Common myeloid progenitor, CD34-positive (primary cell): ENCODE results near the gene CCDC97.

Experiments used
- CTCF ChIA-PET: fragments of 350-600 bp; sonication (Branson Sonifier 250); formaldehyde crosslinking; loops from one replicate; lab custom pipeline; 2021; ENCODE audit warnings: antibody characterized with exemption; lab: Charles Lee
- POLR2A ChIA-PET: fragments of 350-600 bp; sonication (Branson Sonifier 250); formaldehyde crosslinking; loops from one replicate; lab custom pipeline; 2021; ENCODE audit warnings: antibody characterized with exemption; lab: Charles Lee
- DNase-seq, 3 donors: peaks; one replicate each; pipeline versions ENCODE4 v3.0.0 to v3.0.0-alpha.2; 2013
- H3K27ac ChIP-seq, 2 experiments: 1 replicate in 1 of 2; 2 replicates in 1 of 2; pipeline ENCODE4 v1.7.0; 2013; ENCODE audit warnings: inconsistent platforms in 2 of 2, low read length in 2 of 2, mild to moderate bottlenecking in 2 of 2, low read depth in 1 of 2, moderate library complexity in 1 of 2; ENCODE audit not compliant: severe bottlenecking in 2 of 2, insufficient read depth in 1 of 2, poor library complexity in 1 of 2
- H3K27me3 ChIP-seq, 5 experiments: replicated peaks in 2 of 5; 1 replicate in 3 of 5; 2 replicates in 2 of 5; pipeline versions ENCODE4 v1.6.1 to v1.7.0; 2013; ENCODE audit warnings: low read length in 4 of 5, mild to moderate bottlenecking in 2 of 5, moderate library complexity in 2 of 5, inconsistent platforms in 1 of 5; ENCODE audit not compliant: insufficient read depth in 5 of 5, control insufficient read depth in 4 of 5
- H3K36me3 ChIP-seq, 4 experiments: 1 replicate in 2 of 4; 2 replicates in 2 of 4; pipeline versions ENCODE4 v1.6.1 to v1.7.0; 2013; ENCODE audit warnings: low read length in 3 of 4, control low read depth in 1 of 4, mild to moderate bottlenecking in 1 of 4; ENCODE audit not compliant: control insufficient read depth in 4 of 4, insufficient read depth in 4 of 4
- H3K4me1 ChIP-seq, 4 experiments: 1 replicate in 3 of 4; 2 replicates in 1 of 4; pipeline versions ENCODE4 v1.6.1 to v1.7.1; 2013; ENCODE audit warnings: low read length in 3 of 4, mild to moderate bottlenecking in 3 of 4, control low read depth in 1 of 4, inconsistent platforms in 1 of 4, moderate library complexity in 1 of 4; ENCODE audit not compliant: control insufficient read depth in 4 of 4, insufficient read depth in 4 of 4; ENCODE audit errors: control extremely low read depth in 1 of 4
- H3K4me3 ChIP-seq, 7 experiments: 1 replicate in 4 of 7; 2 replicates in 3 of 7; pipeline versions ENCODE4 v1.5.1 to v1.7.0; 2013; ENCODE audit warnings: mild to moderate bottlenecking in 7 of 7, low read length in 6 of 7, moderate library complexity in 6 of 7, inconsistent platforms in 2 of 7, low read depth in 2 of 7, control low read depth in 1 of 7; ENCODE audit not compliant: insufficient read depth in 4 of 7, control insufficient read depth in 1 of 7; ENCODE audit errors: extremely low read depth in 1 of 7
- H3K9me3 ChIP-seq, 5 experiments: 1 replicate in 4 of 5; 2 replicates in 1 of 5; pipeline versions ENCODE4 v1.6.1 to v1.7.1; 2013; ENCODE audit warnings: low read length in 4 of 5, mild to moderate bottlenecking in 2 of 5, inconsistent platforms in 1 of 5, low read depth in 1 of 5, moderate library complexity in 1 of 5; ENCODE audit not compliant: control insufficient read depth in 4 of 5, insufficient read depth in 2 of 5; ENCODE audit errors: control extremely low read depth in 1 of 5
- WGBS: methylation state at CpG from one replicate; pipeline ENCODE4 v1.1.5; 2013; ENCODE audit not compliant: insufficient coverage; 5-methylcytosine and 5-hydroxymethylcytosine counted together

CCDC97 gene

GRCh38 chr19:41265395-41266153 lies 44.4 kb upstream of the CCDC97 start:
- H3K9me3 ChIP-seq, result no peaks in the 10 kb centered on the region
- WGBS, result 55% methylated on average over 17 of the region's 17 CpGs
- CTCF ChIA-PET, result interaction anchor here (0.9 to 2.7 kb wide), 5 partner anchors 12 to 61 kb away, joined by 3 to 10 read pairs (median 5); no protein-coding TSS in a partner anchor

DNA sequence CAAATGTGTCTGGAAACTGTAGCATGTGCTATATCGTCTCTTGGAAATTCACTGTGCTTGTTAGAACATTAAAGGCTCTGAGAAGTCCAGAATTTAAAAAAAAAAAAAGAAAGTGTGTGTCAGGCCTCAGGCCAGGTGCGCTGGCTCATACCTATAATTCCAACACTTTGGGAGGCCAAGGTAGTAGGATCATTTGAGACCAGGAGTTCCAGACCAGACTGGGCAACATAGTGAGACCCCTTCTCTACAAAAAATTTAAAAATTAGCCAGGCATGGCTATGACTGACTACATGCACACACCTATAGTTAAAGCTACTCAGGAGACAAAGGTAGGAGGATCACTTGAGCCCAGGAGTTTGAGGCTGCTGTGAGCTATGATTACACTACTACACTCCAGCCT lies 40.9 kb upstream of the CCDC97 start:
- DNase-seq, result no peak
- WGBS, result 100% methylated on average over 2 of the region's 2 CpGs
- H3K9me3 ChIP-seq, result no peaks in the 10 kb centered on the region
- peaks cover 38 to 69% (median 58%) of the 10 kb centered on the region in 4 experiments for H3K36me3 ChIP-seq
- no peak overlapping the region for H3K27ac ChIP-seq
- ChIA-PET POLR2A (no interaction called here), CTCF (no interaction called here)
- peaks cover 9 to 25% (median 19%) of the 10 kb centered on the region in 4 experiments for H3K4me1 ChIP-seq
- H3K4me3 ChIP-seq, result no peak overlapping the region
- no peaks in the 10 kb centered on the region for H3K27me3 ChIP-seq

More at GRCh38 chr19:41265395-41266153, 44.4 kb upstream of the CCDC97 start:
- Histone ChIP-seq H3K4me3 (peak overlapping the region; percentile 64 to 92 (median 85)), H3K27ac (peak overlapping the region; percentile 95 to 98), H3K36me3 (peaks cover 9 to 35% (median 25%) of the 10 kb centered on the region in 4 experiments), H3K27me3 (no peaks in the 10 kb centered on the region), H3K4me1 (peaks cover 9 to 37% (median 28%) of the 10 kb centered on the region in 4 experiments)
- no peak for DNase-seq
- POLR2A ChIA-PET, result interaction anchor here (0.7 to 4.5 kb wide), 4 partner anchors 7 to 43 kb away, joined by 3 to 42 read pairs (median 3); partner anchors contain the start of gene CCDC97

DNA sequence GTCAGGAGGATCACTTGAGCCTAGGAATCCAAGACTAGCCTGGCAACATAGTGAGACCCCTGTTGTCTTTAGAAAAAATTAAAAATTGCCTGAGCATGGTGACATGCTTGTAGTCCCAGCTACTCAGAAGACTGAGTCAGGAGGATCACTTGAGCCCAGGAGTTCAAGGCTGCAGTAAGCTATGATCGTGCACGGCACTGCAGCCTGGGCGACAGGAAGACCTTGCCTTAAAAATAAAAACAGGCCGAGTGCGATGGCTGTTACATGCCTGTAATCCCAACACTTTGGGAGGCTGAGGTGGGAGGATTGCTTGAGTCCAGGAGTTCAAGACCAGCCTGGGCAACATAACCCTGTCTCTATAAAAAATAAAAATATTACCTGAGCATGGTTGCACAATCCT lies 40.4 kb upstream of the CCDC97 start:
- WGBS, result 93% methylated on average over 3 of the region's 5 CpGs
- H3K4me1 ChIP-seq, result peaks cover 9 to 25% (median 19%) of the 10 kb centered on the region in 4 experiments
- H3K27me3 ChIP-seq, result no peaks in the 10 kb centered on the region
- no peak overlapping the region for H3K4me3 ChIP-seq
- H3K9me3 ChIP-seq, result no peaks in the 10 kb centered on the region
- no peak for DNase-seq
- H3K36me3 ChIP-seq, result peaks cover 43 to 74% (median 63%) of the 10 kb centered on the region in 4 experiments
- CTCF ChIA-PET, result interaction anchor here (1.2 kb wide), 1 partner anchor 10 kb away, joined by 4 read pairs; no protein-coding TSS in a partner anchor
- POLR2A ChIA-PET, result no interaction called here
- no peak overlapping the region for H3K27ac ChIP-seq

DNA sequence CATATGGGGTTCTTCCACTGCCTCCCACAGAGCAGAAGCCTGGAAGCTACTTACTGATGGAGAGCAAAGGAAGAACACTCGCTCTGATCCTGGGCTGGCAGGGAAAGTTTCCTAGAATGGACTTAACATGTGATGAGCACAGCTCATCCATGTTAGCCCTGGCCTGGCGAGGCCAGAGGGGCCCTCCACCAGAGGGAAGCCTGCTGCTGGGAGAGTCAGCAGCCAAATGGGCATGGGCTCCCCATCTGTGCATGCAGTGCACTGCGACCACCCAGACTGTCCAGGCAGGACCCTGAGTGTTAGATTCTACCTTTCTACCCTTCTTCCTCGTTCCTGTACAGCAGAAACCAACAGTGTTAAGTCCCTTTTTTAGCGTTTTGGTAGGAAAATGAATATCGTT lies 36.9 kb upstream of the CCDC97 start:
- H3K4me3 ChIP-seq, result no peak overlapping the region
- peaks cover 62 to 95% (median 79%) of the 10 kb centered on the region in 4 experiments for H3K36me3 ChIP-seq
- no peaks in the 10 kb centered on the region for H3K27me3 ChIP-seq
- POLR2A ChIA-PET, result interaction anchor here (0.6 to 1.3 kb wide), 3 partner anchors 8 to 11 kb away, joined by 3 to 4 read pairs (median 3); partner anchors contain the start of gene HNRNPUL1
- no peak for DNase-seq
- H3K9me3 ChIP-seq, result no peaks in the 10 kb centered on the region
- H3K27ac ChIP-seq, result no peak overlapping the region
- CTCF ChIA-PET, result interaction anchor here (1.5 kb wide), 1 partner anchor 16 kb away, joined by 6 read pairs; no protein-coding TSS in a partner anchor
- no peaks in the 10 kb centered on the region for H3K4me1 ChIP-seq
- 98% methylated on average over 4 of the region's 6 CpGs for WGBS

GRCh38 chr19:41274802-41275201 lies 35.2 kb upstream of the CCDC97 start:
- DNase-seq, result no peak
- Histone ChIP-seq H3K36me3 (peaks cover 61 to 96% (median 80%) of the 10 kb centered on the region in 4 experiments), H3K27me3 (no peaks in the 10 kb centered on the region), H3K27ac (no peak overlapping the region), H3K4me3 (no peak overlapping the region), H3K4me1 (no peaks in the 10 kb centered on the region), H3K9me3 (no peaks in the 10 kb centered on the region)
- ChIA-PET POLR2A (no interaction called here), CTCF (no interaction called here)
- 100% methylated on average over 3 of the region's 5 CpGs for WGBS

DNA sequence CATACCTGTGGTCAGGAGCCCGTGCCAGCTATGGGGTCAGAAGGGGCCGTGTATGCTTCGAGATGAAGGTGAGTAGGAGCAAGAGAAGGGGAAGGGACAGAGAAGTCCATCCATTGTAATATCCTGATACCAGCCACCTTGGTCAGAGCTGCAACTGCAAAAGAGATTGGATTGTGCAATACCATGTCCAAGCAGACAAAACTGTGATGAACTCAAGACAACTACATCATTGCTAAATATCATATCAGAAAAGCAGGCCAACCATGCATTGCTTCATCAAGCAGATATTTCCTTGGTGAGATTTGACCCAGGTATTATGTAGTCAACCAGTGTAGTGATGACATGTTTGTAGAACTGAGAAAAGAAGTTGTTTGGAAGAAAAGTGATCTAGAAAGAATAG lies 33.7 kb upstream of the CCDC97 start:
- 92% methylated on average over 2 of the region's 3 CpGs for WGBS
- Histone ChIP-seq H3K27ac (no peak overlapping the region), H3K4me3 (no peak overlapping the region), H3K9me3 (no peaks in the 10 kb centered on the region), H3K36me3 (peaks cover 64 to 97% (median 84%) of the 10 kb centered on the region in 4 experiments), H3K27me3 (no peaks in the 10 kb centered on the region), H3K4me1 (no peaks in the 10 kb centered on the region)
- no peak for DNase-seq
- CTCF ChIA-PET, result interaction anchor here (1.3 kb wide), 1 partner anchor 22 kb away, joined by 4 read pairs; no protein-coding TSS in a partner anchor
- POLR2A ChIA-PET, result no interaction called here

- H3K36me3 ChIP-seq, result peaks cover 50 to 92% (median 75%) of the 10 kb centered on the region in 4 experiments
- DNase-seq, result no peak
- WGBS, result 100% methylated on average over 1 of the region's 2 CpGs
- H3K4me1 ChIP-seq, result no peaks in the 10 kb centered on the region
- H3K9me3 ChIP-seq, result no peaks in the 10 kb centered on the region
- POLR2A ChIA-PET, result no interaction called here
- no peak overlapping the region for H3K27ac ChIP-seq
- H3K27me3 ChIP-seq, result no peaks in the 10 kb centered on the region
- CTCF ChIA-PET, result interaction anchor here (1.0 to 1.2 kb wide), 2 partner anchors 15 to 29 kb away, joined by 3 to 4 read pairs; no protein-coding TSS in a partner anchor
- no peak overlapping the region for H3K4me3 ChIP-seq
Measured at GRCh38 chr19:41278478-41278877, 31.5 kb upstream of the CCDC97 start.
